ENCODE measurements around the gene MGAT5B. TPM values are rescaled to one million over a fixed set of nuclear protein-coding genes. Genes with fewer than 3 reads are reported as not detected.
A peak's percentile ranks its signal among the peaks of the same experiment; 100 is the strongest.
"Not testable (repeated sequence)": the region's sequence is repeated elsewhere in the genome, so short reads cannot be mapped to it uniquely, and the experiment has no call there.

Gene MGAT5B
- not detected for total RNA-seq
- long read RNA-seq, result 0 reads

- intact Hi-C loops (cut with DNase I), result loop anchor here (5.0 to 10.0 kb wide), 2 partner anchors 189 to 377 kb away; no protein-coding TSS in a partner anchor
- DNase-seq (peak; percentile 88), ATAC-seq (ENCODE audit: poor library complexity) (peak; percentile 99)
Observed at GRCh38 chr17:76868176-76868668, at the start of gene MGAT5B. Gene MGAT5B, plus strand, starts transcription at chr17:76868404. Its CDS starts 626 bp downstream, at chr17:76869030.

- DNase-seq (no peak), ATAC-seq (ENCODE audit: poor library complexity) (no peak)
- intact Hi-C loops (cut with DNase I), result no loop called here
Observed at GRCh38 chr17:76820039-76820438, 48.2 kb upstream of the MGAT5B start.

- intact Hi-C loops (cut with DNase I), result no loop called here
- DNase-seq (no peak), ATAC-seq (ENCODE audit: poor library complexity) (no peak)
Observed at GRCh38 chr17:76820561-76820960, 47.6 kb upstream of the MGAT5B start.

GRCh38 chr17:76822184-76822778, 45.9 kb upstream of the MGAT5B start:
- no peak for DNase-seq
- intact Hi-C loops (cut with DNase I), result no loop called here
- ATAC-seq (ENCODE audit: poor library complexity), result no peak

GRCh38 chr17:76824093-76824492, 44.1 kb upstream of the MGAT5B start:
- DNase-seq, result no peak
- intact Hi-C loops (cut with DNase I), result no loop called here
- ATAC-seq (ENCODE audit: poor library complexity), result no peak

- intact Hi-C loops (cut with DNase I), result no loop called here
- ATAC-seq (ENCODE audit: poor library complexity), result no peak
- DNase-seq, result no peak
Observed at GRCh38 chr17:76826330-76827068, 41.7 kb upstream of the MGAT5B start.

- ATAC-seq (ENCODE audit: poor library complexity) (no peak), DNase-seq (no peak)
- intact Hi-C loops (cut with DNase I), result no loop called here
Observed at GRCh38 chr17:76827736-76828135, 40.5 kb upstream of the MGAT5B start.

GRCh38 chr17:76830987-76831715, 37.1 kb upstream of the MGAT5B start:
- ATAC-seq (ENCODE audit: poor library complexity), result no peak
- intact Hi-C loops (cut with DNase I), result no loop called here
- DNase-seq, result no peak

- ATAC-seq (ENCODE audit: poor library complexity) (no peak), DNase-seq (no peak)
- intact Hi-C loops (cut with DNase I), result no loop called here
Observed at GRCh38 chr17:76833034-76833644, 35.1 kb upstream of the MGAT5B start.

GRCh38 chr17:76833747-76834146, 34.5 kb upstream of the MGAT5B start:
- DNase-seq, result no peak
- no peak for ATAC-seq (ENCODE audit: poor library complexity)
- intact Hi-C loops (cut with DNase I), result no loop called here

GRCh38 chr17:76834870-76835269, 33.3 kb upstream of the MGAT5B start:
- DNase-seq (no peak), ATAC-seq (ENCODE audit: poor library complexity) (no peak)
- intact Hi-C loops (cut with DNase I), result no loop called here

GRCh38 chr17:76840443-76840767, 27.8 kb upstream of the MGAT5B start:
- DNase-seq (no peak), ATAC-seq (ENCODE audit: poor library complexity) (no peak)
- intact Hi-C loops (cut with DNase I), result no loop called here

- ATAC-seq (ENCODE audit: poor library complexity) (no peak), DNase-seq (no peak)
- intact Hi-C loops (cut with DNase I), result no loop called here
Observed at GRCh38 chr17:76840884-76841775, 27.1 kb upstream of the MGAT5B start.

- intact Hi-C loops (cut with DNase I), result no loop called here
- no peak for ATAC-seq (ENCODE audit: poor library complexity)
- DNase-seq, result no peak
Observed at GRCh38 chr17:76841776-76842405, 26.3 kb upstream of the MGAT5B start.

- intact Hi-C loops (cut with DNase I); DNase-seq; ATAC-seq (ENCODE audit: poor library complexity): not testable (repeated sequence)
Observed at GRCh38 chr17:76843068-76843467, 25.1 kb upstream of the MGAT5B start.

- ATAC-seq (ENCODE audit: poor library complexity), result no peak
- no peak for DNase-seq
- intact Hi-C loops (cut with DNase I), result no loop called here
Observed at GRCh38 chr17:76843703-76844484, 24.3 kb upstream of the MGAT5B start.

GRCh38 chr17:76844485-76844829, 23.7 kb upstream of the MGAT5B start:
- intact Hi-C loops (cut with DNase I), result no loop called here
- ATAC-seq (ENCODE audit: poor library complexity) (no peak), DNase-seq (no peak)

Measured in Right ventricle myocardium superior (tissue), 1 donor.